Stimulated activated CD8-positive, alpha-beta memory T cell treated with anti-CD3 and anti-CD28 coated beads, Interleukin-15, amount 100 ng/mL, for 24 hours (primary cell): Measurements from ENCODE around the gene RPUSD2.
A peak's percentile ranks its signal among the peaks of the same experiment; 100 is the strongest.
"Not testable (repeated sequence)": the region's sequence is repeated elsewhere in the genome, so short reads cannot be mapped to it uniquely, and the experiment has no call there.

ENCODE experiments used
- DNase-seq: peaks from one replicate; pipeline ENCODE4 v3.0.0-alpha.2; 2020; ENCODE audit warnings: low read depth

Gene RPUSD2

GRCh38 chr15:40565333-40566238 is 3.5 kb upstream of the RPUSD2 start:
- DNase-seq, result no peak

GRCh38 chr15:40567111-40567510 is 2.0 kb upstream of the RPUSD2 start:
- DNase-seq, result no peak

DNA sequence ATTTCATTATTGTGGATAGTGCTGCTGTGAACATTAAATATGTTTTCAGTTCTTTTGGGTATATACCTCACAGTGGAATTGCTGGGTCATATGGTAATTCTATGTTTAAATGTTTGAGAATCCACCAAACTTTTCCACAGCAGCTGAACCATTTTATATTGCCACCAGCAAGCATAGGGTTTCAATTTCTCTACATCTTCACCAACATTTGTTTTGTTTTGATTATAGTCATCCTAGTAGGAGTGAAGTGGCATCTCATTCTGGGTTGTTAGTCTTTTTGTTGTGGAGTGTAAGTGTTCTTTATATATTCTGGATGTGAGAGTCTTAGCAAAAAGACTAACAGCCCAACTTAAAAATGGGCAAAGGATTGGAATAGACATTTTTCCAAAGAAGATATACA is 6.0 kb downstream of the RPUSD2 start:
- DNase-seq, result no peak

- not testable (repeated sequence) for DNase-seq
Measured at GRCh38 chr15:40576914-40577313, 7.8 kb downstream of the RPUSD2 start.

DNA sequence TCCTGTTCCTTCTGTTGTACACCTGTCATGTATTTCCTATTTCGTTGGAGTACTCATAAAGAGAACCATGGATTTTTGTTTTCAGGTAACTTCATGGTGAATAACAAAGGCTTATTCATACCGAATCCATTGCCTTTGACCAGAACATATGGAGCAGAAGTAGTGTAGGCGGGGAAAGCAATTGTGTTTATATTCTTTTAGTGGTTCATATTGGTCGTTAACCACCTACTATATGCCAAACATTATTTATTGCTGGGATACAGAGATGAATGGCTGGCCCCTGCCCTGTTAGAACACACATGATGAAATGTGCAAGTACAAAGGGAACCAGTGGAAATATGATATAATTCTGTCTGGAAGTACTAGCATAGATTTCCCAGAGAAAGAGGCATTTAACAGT is 9.8 kb downstream of the RPUSD2 start:
- no peak for DNase-seq

GRCh38 chr15:40581796-40582195 is 12.7 kb downstream of the RPUSD2 start:
- DNase-seq, result not testable (repeated sequence)

DNA sequence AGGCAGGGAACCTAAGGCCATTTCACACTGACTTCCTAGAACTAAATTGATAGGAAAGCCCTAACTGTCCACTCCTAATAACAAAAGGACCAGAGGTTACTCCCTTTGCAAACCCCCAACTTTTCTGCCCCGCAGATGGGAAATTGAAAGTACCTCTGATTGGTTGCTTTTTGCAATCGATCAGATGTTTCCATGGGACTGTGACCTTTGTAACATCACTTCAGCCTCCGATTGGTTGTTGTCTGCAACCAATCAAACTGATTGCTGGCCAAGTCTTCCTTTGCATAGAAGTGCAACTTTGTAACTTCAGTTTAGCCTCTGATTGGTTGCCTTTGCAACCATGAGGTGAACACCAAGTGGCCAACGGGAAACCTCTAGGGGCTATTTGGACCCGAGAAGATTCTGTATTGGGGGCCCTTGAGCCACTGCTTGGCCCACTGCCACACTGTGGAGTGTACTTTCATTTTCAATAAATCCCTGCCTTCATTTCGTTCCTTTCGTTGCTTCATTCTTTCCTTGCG is 13.7 kb downstream of the RPUSD2 start:
- no peak for DNase-seq

GRCh38 chr15:40584191-40584590 is 15.1 kb downstream of the RPUSD2 start:
- no peak for DNase-seq

DNA sequence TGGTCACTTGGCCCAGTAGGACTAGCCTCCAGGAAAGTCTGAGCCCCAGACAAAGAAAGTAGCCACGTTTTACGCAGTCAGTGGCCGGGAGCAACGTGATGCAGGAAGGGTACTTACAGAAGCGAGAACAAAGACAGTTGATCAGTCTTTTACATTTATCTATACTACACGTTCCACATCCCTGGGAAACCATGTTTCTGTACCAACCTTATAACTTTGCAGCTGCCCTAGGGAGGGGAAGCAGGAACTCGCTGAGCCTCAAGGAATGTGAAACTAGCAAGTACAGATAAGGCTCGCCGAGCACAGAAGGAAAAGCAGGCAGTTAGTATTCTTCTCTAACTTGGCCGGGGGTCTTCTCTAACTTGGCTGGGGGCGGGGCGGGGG is 21.6 kb downstream of the RPUSD2 start:
- no peak for DNase-seq

DNA sequence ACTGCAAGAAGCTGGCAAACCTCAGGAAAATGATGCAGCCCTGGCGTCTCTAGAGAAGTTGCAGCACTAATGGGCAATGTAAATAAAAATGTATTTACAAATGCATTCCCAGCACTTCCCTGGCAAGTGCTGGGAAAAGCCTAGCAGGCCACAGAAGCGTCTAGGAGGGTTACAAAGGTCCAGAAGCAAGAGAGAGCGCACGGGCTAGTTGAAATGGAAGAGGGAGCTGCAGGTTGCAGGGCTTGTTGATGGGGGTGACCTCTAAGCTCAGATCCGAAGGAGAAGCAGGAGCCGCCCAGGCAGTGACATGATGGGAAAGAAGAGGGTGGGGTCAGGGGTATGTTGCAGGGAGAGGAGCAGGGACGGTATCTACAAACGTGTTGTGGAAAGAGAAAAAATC is 22.3 kb downstream of the RPUSD2 start:
- DNase-seq, result no peak

DNA sequence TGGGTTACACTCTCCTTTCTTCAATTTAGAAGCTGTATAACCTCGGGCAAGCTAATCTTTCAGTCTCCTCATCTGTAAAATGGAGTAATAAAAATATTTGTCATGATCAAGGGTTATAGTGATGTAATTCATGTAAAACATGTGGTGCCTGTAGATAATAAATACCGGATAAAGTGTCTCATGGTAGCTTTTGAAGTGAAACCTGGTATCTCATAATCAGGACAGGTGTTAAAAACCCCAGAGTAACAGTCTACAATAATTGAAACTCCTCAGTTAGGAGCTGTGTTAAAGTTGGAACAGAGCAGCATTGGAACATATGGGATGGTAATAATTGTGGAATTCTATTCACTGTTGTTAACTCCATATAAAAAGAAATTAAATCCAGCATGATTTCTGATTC is 24.1 kb downstream of the RPUSD2 start:
- no peak for DNase-seq

GRCh38 chr15:40593588-40594428 is 24.7 kb downstream of the RPUSD2 start, which contains the start of gene KNL1:
Gene KNL1, plus strand, starts transcription at chr15:40594249. Its CDS starts 8,683 bp downstream, at chr15:40602932.
- DNase-seq, result peak; percentile 81

DNA sequence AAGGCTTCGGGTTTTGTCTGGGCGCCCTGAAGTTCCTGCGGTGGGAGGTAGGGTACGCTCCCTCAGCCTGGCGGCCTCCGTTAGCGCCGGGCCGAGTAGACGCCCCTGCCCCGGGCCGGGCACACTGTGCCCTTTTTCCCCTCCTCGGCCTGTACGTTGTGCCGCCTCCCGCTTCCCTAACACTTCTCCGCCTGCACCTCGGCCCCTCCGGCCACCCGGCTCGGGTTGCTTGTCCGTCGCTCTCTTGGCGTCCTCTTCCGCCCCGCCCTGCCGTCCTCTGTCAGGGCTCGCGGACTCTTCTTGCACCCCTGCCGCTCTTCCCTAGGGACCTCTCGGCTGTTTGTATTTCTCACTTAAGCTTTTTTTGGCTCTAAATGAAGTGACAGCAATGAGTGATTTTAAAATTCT is 25.3 kb downstream of the RPUSD2 start:
- DNase-seq, result no peak

- no peak for DNase-seq
Measured at GRCh38 chr15:40595219-40595618, 26.1 kb downstream of the RPUSD2 start.

DNA sequence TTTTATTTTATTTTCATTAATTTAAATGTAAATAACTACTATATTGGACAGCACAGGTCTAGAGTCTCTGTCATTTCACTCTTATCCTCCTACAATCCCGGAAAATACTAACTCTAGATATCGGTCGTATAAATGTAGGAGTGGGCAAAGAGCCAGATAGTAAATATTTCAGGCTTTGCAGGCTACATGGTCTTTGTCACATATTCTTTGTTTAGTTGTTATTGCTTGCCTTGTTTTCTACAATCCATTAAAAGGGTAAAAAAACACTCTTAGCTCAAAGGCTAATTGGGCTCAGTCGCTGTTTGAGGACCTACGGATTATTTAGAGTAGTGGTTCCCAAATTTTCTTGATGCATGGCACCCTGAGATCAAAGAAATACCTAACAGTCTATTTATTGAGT is 26.7 kb downstream of the RPUSD2 start:
- no peak for DNase-seq

- DNase-seq, result no peak
Measured at GRCh38 chr15:40597024-40597423, 27.9 kb downstream of the RPUSD2 start.

GRCh38 chr15:40598126-40598525 is 29.0 kb downstream of the RPUSD2 start:
- no peak for DNase-seq

DNA sequence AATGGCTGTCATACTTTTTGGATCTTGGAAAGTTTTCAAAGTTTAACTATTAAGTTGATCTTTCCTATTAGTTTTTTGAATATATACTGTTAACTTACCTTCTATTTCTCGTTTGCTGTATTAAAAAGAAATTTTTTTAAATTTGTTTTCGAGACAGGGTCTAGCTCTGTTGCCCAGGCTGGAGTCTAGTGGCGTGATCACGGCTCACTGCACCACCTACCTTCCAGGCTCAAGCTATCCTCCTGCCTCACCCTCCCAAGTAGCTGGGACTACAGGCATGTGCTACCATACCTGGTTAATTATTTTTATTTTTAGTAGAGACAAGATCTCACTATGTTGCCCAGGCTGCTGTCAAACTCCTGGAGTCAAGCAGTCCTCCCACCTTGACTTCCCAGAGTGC is 29.6 kb downstream of the RPUSD2 start:
- no peak for DNase-seq

- no peak for DNase-seq
Measured at GRCh38 chr15:40600956-40601355, 31.9 kb downstream of the RPUSD2 start.

DNA sequence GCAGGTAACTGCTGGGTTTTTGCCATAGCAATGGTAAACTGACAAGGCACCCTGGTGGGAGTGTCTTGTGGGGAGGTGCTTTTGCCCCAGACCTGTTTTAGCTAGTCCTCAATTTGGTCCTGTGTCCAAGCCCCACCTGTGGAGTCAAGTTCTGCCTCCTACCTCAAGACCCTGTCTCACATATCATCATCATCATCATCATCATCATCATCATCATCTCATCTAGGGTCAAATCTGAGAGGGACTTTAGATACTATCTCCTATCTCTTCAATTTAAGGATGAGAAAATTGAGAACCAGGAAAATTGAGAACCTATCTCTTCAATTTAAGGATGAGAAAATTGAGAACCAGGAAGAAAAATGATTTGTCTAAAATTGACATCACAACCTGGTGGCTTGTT is 34.8 kb downstream of the RPUSD2 start:
- DNase-seq, result no peak

- no peak for DNase-seq
Measured at GRCh38 chr15:40613080-40613479, 44.0 kb downstream of the RPUSD2 start.

GRCh38 chr15:40618023-40618422 is 48.9 kb downstream of the RPUSD2 start:
- no peak for DNase-seq

DNA sequence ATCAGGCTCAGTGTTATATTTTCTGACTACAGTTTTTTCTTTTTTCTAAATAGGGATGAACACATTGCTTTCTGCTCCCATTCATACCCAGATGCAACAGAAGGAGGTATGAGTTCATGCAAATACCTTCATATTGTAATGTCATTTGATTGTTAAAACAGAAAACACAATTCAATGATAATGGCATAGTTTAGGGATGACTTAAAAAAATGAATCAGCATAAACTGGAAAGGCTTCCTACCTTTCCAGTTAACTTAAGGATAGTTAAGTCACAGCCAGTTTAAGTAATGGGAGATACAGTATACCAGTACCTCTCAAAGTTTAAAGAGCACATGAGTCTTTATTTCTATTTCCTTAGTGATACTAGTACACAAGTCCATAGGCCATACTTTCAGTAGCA is 49.8 kb downstream of the RPUSD2 start:
- DNase-seq, result no peak
